Fibroblast of upper back skin (primary cell): ENCODE measurements around the gene MTNR1A.
A peak's percentile ranks its signal among the peaks of the same experiment; 100 is the strongest.

Experiments
- DNase-seq: peaks from one replicate; pipeline ENCODE4 v3.0.0-alpha.2; 2013

MTNR1A gene

GRCh38 chr4:186485561-186486062 is 69.8 kb downstream of the MTNR1A start:
- DNase-seq: peak; percentile 31

DNA sequence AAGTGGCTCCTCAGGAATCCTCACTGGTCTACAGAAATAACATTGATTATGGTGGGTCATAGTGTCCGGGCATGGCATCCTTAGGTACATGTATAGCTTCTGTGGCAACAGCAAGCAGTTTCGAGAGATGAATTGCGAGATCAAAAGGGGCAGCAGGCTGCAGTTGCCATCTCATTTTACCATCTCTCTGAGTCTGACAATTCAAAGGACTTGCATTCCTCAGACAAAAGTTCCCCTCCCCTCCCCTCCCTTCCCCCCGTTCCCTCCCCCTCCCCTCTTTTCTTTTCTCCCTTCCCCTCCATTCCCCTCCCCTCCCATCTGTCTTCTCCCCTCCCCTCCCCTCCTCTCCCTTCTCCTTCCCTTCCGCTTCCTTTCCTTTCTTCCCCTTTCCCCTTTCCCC is 70.2 kb downstream of the MTNR1A start:
- DNase-seq: no peak

DNA sequence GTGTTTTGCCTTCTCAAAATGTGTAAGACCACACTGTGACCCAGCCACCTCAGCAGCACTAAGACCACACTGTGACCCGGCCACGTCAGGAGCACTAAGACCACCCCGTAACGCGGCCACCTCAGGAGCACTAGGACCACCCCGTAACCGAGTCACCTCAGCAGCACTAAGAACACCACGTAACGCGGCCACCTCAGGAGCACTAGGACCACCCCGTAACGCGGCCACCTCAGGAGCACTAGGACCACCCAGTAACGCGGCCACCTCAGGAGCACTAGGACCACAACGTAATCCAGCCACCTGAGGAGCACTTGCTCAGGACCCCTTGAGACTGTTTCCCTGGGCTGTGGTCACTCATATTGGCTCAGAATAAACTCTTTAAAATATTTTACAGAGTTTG is 71.7 kb downstream of the MTNR1A start:
- no peak for DNase-seq
